ENCODE measurements around the gene PXYLP1. TPM values are rescaled to one million over a fixed set of nuclear protein-coding genes. Genes with fewer than 3 reads are reported as not detected.

Gene PXYLP1
- total and polyA plus RNA-seq, 3 experiments from 2014 or later, result 6.6 to 9.5 (median 7.6) TPM

DNA sequence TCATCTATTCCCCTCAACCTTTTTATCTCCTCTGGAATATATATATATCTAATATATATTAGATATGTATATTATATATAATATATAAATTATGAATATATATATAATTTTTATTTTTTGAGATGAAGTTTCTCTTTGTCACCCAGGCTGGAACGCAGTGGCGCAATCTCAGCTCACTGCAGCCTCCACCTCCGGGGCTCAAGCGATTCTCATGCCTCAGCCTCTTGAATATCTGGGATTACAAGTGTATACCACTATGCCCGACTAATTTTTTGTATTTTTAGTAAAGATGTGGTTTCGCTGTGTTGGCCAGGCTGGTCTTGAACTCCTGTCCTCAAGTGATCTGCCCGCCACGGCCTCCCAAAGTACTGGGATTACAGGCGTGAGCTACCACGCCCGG lies 22.2 kb downstream of the PXYLP1 start:
- CTCF ChIA-PET, result interaction anchor here (0.7 to 3.7 kb wide), 2 partner anchors 22 to 30 kb away, joined by 3 to 25 read pairs; partner anchors contain the start of gene PXYLP1
- Mint-ChIP-seq H3K27ac (no peak overlapping the region), H3K27me3 (no peaks in the 10 kb centered on the region), H3K36me3 (peaks cover 0 to 6% (median 0%) of the 10 kb centered on the region in 3 donors), H3K9me3 (no peaks in the 10 kb centered on the region), H3K4me3 (no peak overlapping the region), H3K4me1 (peaks cover 8 to 15% (median 9%) of the 10 kb centered on the region in 3 donors)
- Histone ChIP-seq H3K36me3 (ENCODE audit: insufficient read depth, low read length) (no peaks in the 10 kb centered on the region), H3K4me1 (ENCODE audit: insufficient read depth, low read length) (peaks cover 14% of the 10 kb centered on the region), H3K27ac (ENCODE audit: low read depth, low read length) (no peak overlapping the region), H3K9me3 (ENCODE audit: low read length) (no peaks in the 10 kb centered on the region), H3K27me3 (ENCODE audit: insufficient read depth, low read length, poor library complexity, severe bottlenecking) (no peaks in the 10 kb centered on the region), H3K4me3 (ENCODE audit: low read length) (no peak overlapping the region)
- POLR2A ChIA-PET, result no interaction called here
- no peak for DNase-seq

DNA sequence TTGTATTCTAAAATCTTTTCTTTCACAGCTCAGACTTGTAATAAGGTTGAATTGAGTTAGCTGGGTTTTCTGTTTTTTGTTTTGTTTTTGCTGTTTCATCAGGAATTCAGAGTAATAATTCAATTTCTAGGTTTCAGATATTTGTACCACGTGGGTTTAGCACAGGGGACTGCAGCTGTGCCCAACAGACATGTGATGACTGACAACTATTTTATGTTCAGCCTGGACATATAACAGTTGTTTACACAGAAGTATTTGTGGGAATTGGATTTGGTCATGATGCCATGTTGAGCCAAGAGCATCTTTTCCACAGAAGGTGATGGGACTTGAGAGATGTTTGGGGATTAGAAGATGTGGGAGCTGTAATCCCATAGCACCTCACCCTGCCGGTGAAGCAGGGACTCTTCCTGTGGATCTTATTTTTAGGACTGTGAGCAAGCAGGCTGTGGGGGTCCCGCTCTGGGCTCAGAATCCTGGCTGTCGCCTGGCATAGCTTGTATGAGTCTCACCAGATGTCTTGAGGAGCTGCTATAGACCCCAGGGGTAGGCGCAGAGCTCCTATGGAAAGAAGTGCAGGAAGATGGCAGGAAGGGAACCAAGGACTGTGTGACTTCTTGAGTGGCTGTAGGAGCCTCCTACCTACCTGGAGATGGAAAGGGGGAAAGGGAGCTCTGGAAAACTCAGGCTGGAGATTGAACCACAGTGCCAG lies 23.7 kb downstream of the PXYLP1 start:
- Mint-ChIP-seq H3K9me3 (no peaks in the 10 kb centered on the region), H3K4me3 (no peak overlapping the region), H3K36me3 (peaks cover 0 to 14% (median 0%) of the 10 kb centered on the region in 3 donors), H3K27ac (peak overlapping the region in 3 of 8 donors; percentile 29 to 61 (median 32)), H3K4me1 (peaks cover 9 to 15% (median 14%) of the 10 kb centered on the region in 3 donors), H3K27me3 (no peaks in the 10 kb centered on the region)
- no peaks in the 10 kb centered on the region for H3K9me3 ChIP-seq (ENCODE audit: low read length)
- no peak for DNase-seq
- H3K27ac ChIP-seq (ENCODE audit: low read depth, low read length), result no peak overlapping the region
- no peak overlapping the region for H3K4me3 ChIP-seq (ENCODE audit: low read length)
- H3K27me3 ChIP-seq (ENCODE audit: insufficient read depth, low read length, poor library complexity, severe bottlenecking), result no peaks in the 10 kb centered on the region
- no peaks in the 10 kb centered on the region for H3K36me3 ChIP-seq (ENCODE audit: insufficient read depth, low read length)
- ChIA-PET POLR2A (interaction anchor here (1.1 to 1.7 kb wide), 2 partner anchors 23 to 25 kb away, joined by 3 to 6 read pairs; partner anchors contain the start of gene PXYLP1), CTCF (interaction anchor here (0.8 to 3.7 kb wide), 6 partner anchors 9 to 255 kb away, joined by 3 to 25 read pairs (median 3); partner anchors contain the start of gene PXYLP1)
- peaks cover 14% of the 10 kb centered on the region for H3K4me1 ChIP-seq (ENCODE audit: insufficient read depth, low read length)

DNA sequence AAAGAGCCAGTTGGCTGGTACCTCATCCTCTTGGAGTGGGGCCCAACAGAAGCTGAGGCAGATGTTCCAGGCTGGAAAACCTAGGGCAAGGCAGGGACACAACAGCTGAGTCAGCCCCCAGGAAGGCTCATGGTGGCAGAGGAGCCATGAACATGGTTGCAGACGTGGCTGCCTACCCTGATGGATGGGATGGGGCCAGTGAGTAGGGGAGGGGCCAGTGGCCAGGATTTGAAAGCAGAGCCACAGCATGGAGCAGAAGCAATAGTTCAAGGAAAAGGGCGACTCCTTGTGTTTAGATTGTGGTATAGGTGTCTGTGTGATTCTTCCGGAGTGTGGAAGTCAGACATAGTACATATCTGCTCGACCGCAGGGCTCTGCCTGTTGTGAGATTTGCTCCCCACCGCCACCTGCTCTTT lies 24.2 kb downstream of the PXYLP1 start:
- H3K27me3 Mint-ChIP-seq, result no peaks in the 10 kb centered on the region
- peak in 3 of 5 donors; percentile 20 to 67 (median 47) for DNase-seq
- H3K9me3 Mint-ChIP-seq, result no peaks in the 10 kb centered on the region
- no peaks in the 10 kb centered on the region for H3K27me3 ChIP-seq (ENCODE audit: insufficient read depth, low read length, poor library complexity, severe bottlenecking)
- peak overlapping the region in 3 of 8 donors; percentile 32 to 61 (median 52) for H3K27ac Mint-ChIP-seq
- no peak overlapping the region for H3K4me3 ChIP-seq (ENCODE audit: low read length)
- peaks cover 14% of the 10 kb centered on the region for H3K4me1 ChIP-seq (ENCODE audit: insufficient read depth, low read length)
- ChIA-PET CTCF (interaction anchor here (1.1 to 3.7 kb wide), 5 partner anchors 10 to 47 kb away, joined by 3 to 25 read pairs (median 3); partner anchors contain the start of gene PXYLP1), POLR2A (interaction anchor here (1.1 to 1.7 kb wide), 2 partner anchors 24 to 26 kb away, joined by 3 to 6 read pairs; partner anchors contain the start of gene PXYLP1)
- no peaks in the 10 kb centered on the region for H3K36me3 ChIP-seq (ENCODE audit: insufficient read depth, low read length)
- peak overlapping the region in 2 of 7 donors; percentile 39 to 45 for H3K4me3 Mint-ChIP-seq
- H3K4me1 Mint-ChIP-seq, result peaks cover 9 to 16% (median 16%) of the 10 kb centered on the region in 3 donors
- H3K36me3 Mint-ChIP-seq, result peaks cover 0 to 19% (median 1%) of the 10 kb centered on the region in 3 donors
- H3K9me3 ChIP-seq (ENCODE audit: low read length), result no peaks in the 10 kb centered on the region
- H3K27ac ChIP-seq (ENCODE audit: low read depth, low read length), result no peak overlapping the region

DNA sequence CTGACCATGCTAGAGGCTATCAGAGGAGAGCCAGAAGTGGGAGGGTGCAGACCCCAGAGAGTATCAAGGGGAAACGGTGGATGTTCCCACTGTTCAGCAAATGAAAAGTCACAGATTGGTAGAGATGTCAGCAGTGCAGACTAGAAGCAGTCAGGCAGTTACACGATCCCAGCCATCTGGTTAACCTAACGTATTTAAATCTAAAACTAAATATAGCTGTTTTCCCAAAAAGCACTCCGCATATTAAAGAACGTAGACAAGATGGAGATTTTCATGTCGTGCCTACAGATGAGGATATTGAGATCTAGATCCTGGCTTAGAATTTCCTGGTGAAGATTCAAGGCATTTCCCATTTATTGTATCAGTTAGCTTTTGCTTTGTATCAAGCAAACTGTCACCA lies 25.2 kb downstream of the PXYLP1 start:
- POLR2A ChIA-PET, result interaction anchor here (1.7 kb wide), 1 partner anchor 25 kb away, joined by 6 read pairs; the partner anchor contains the start of gene PXYLP1
- peaks cover 9 to 26% (median 26%) of the 10 kb centered on the region in 3 donors for H3K4me1 Mint-ChIP-seq
- CTCF ChIA-PET, result interaction anchor here (1.4 to 3.7 kb wide), 3 partner anchors 10 to 25 kb away, joined by 3 to 25 read pairs (median 23); partner anchors contain the start of gene PXYLP1

DNA sequence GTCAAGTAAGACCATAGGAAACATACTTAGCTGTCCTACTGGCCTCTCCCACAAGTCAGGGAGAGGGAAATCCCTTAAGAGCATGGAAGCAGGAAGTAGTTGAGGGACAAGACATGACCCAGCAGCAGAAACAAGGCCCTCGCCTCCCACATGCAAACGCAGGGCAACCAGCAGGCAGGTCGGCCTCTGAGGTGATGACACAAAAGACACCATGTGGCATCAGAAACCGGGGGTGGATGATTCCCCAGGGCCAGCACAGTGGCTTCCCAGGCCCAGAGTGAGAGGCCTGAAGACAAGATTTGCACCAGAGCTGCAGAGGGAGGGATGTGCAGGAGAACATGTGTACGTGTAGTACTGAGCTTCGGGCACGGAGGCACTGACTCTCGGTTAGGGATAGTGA lies 26.3 kb downstream of the PXYLP1 start:
- H3K27ac Mint-ChIP-seq, result no peak overlapping the region
- no peak for DNase-seq

More for the DNA sequence above, 25.2 kb downstream of the PXYLP1 start:
- no peak for DNase-seq
- no peaks in the 10 kb centered on the region for H3K36me3 ChIP-seq (ENCODE audit: insufficient read depth, low read length)
- H3K4me3 ChIP-seq (ENCODE audit: low read length), result no peak overlapping the region
- no peak overlapping the region for H3K27ac ChIP-seq (ENCODE audit: low read depth, low read length)
- Mint-ChIP-seq H3K27ac (no peak overlapping the region), H3K27me3 (no peaks in the 10 kb centered on the region), H3K4me3 (no peak overlapping the region), H3K36me3 (peaks cover 0 to 22% (median 2%) of the 10 kb centered on the region in 3 donors), H3K9me3 (no peaks in the 10 kb centered on the region)
- no peaks in the 10 kb centered on the region for H3K9me3 ChIP-seq (ENCODE audit: low read length)
- peaks cover 14% of the 10 kb centered on the region for H3K4me1 ChIP-seq (ENCODE audit: insufficient read depth, low read length)
- H3K27me3 ChIP-seq (ENCODE audit: insufficient read depth, low read length, poor library complexity, severe bottlenecking), result no peaks in the 10 kb centered on the region

DNA sequence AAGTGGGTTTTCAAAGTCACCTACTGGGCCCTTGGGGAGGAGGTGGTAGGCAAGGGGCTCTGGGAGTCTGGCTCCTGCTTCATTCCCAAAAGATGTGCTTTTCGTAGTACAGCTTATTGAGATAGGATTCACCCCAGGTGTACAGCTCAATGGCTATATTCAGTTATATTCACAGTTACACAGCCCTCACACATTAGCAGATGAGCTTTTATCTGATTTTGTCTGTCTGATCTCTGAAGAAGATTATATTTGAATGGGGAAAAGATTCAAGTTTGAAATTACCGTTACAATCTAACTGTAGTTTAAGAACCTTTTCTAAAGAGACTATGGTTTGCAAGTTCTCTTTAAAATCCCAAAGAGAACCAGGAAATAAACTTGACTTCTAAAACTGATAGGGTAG lies 27.3 kb downstream of the PXYLP1 start:
- Histone ChIP-seq H3K36me3 (ENCODE audit: insufficient read depth, low read length) (no peaks in the 10 kb centered on the region), H3K27me3 (ENCODE audit: insufficient read depth, low read length, poor library complexity, severe bottlenecking) (no peaks in the 10 kb centered on the region), H3K9me3 (ENCODE audit: low read length) (no peaks in the 10 kb centered on the region), H3K4me3 (ENCODE audit: low read length) (no peak overlapping the region), H3K27ac (ENCODE audit: low read depth, low read length) (no peak overlapping the region), H3K4me1 (ENCODE audit: insufficient read depth, low read length) (peaks cover 14% of the 10 kb centered on the region)
- no peak for DNase-seq
- Mint-ChIP-seq H3K9me3 (no peaks in the 10 kb centered on the region), H3K4me3 (no peak overlapping the region), H3K27ac (no peak overlapping the region), H3K36me3 (peaks cover 0 to 34% (median 9%) of the 10 kb centered on the region in 3 donors), H3K4me1 (peaks cover 9 to 27% (median 27%) of the 10 kb centered on the region in 3 donors), H3K27me3 (no peaks in the 10 kb centered on the region)
- POLR2A ChIA-PET, result interaction anchor here (1.3 kb wide), 1 partner anchor 8 kb away, joined by 6 read pairs; no protein-coding TSS in a partner anchor
- CTCF ChIA-PET, result interaction anchor here (0.9 to 1.3 kb wide), 2 partner anchors 16 to 23 kb away, joined by 3 read pairs; no protein-coding TSS in a partner anchor

More for the DNA sequence above, 26.3 kb downstream of the PXYLP1 start:
- Histone ChIP-seq H3K36me3 (ENCODE audit: insufficient read depth, low read length) (no peaks in the 10 kb centered on the region), H3K4me3 (ENCODE audit: low read length) (no peak overlapping the region), H3K4me1 (ENCODE audit: insufficient read depth, low read length) (peaks cover 14% of the 10 kb centered on the region), H3K27me3 (ENCODE audit: insufficient read depth, low read length, poor library complexity, severe bottlenecking) (no peaks in the 10 kb centered on the region), H3K27ac (ENCODE audit: low read depth, low read length) (no peak overlapping the region), H3K9me3 (ENCODE audit: low read length) (no peaks in the 10 kb centered on the region)
- Mint-ChIP-seq H3K4me3 (no peak overlapping the region), H3K4me1 (peaks cover 9 to 27% (median 27%) of the 10 kb centered on the region in 3 donors), H3K36me3 (peaks cover 0 to 28% (median 4%) of the 10 kb centered on the region in 3 donors), H3K27me3 (no peaks in the 10 kb centered on the region), H3K9me3 (no peaks in the 10 kb centered on the region)
- CTCF ChIA-PET, result interaction anchor here (0.9 to 1.3 kb wide), 2 partner anchors 15 to 22 kb away, joined by 3 read pairs; no protein-coding TSS in a partner anchor
- POLR2A ChIA-PET, result interaction anchor here (1.3 kb wide), 1 partner anchor 9 kb away, joined by 6 read pairs; no protein-coding TSS in a partner anchor

DNA sequence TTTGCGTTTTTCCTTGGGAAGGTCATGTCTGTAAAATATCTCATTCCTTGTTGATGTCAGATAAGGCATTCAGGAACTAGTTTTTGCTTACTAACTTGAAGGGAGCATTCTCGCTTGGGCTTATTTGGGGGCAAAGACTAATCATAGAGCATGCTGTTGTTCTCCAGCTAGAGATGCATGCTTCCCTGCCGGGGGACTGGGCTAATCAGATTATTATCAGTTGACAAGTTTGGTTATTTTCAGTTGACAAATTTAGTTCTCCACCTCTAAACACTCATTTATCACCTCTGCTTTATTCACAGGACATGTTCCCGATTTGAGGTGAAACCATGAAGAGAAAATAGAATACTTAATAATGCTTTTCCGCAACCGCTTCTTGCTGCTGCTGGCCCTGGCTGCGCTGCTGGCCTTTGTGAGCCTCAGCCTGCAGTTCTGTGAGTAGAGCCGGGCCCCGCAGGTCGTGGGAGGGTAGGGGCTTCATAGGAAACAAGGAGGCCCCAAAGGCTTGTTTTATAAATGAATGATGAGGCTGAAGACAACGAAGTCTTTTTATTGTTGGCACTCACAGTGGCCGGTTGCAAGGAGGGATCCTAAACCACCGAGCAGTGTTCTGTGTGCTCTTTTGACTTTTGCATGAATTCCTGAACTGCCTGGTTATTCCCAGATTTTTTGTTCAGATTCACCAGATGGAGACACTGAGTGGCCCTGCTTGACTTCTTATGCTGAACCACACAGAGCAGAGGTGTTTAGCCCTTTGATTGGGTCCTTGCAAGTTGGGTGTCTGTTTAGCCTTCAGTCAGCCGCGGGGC lies 28.4 kb downstream of the PXYLP1 start:
- H3K36me3 ChIP-seq (ENCODE audit: insufficient read depth, low read length), result no peaks in the 10 kb centered on the region
- H3K9me3 ChIP-seq (ENCODE audit: low read length), result no peaks in the 10 kb centered on the region
- peaks cover 12 to 27% (median 27%) of the 10 kb centered on the region in 3 donors for H3K4me1 Mint-ChIP-seq
- peak overlapping the region in 1 of 8 donors; percentile 54 for H3K27ac Mint-ChIP-seq
- no peak overlapping the region for H3K4me3 ChIP-seq (ENCODE audit: low read length)
- no peaks in the 10 kb centered on the region for H3K9me3 Mint-ChIP-seq
- no peak overlapping the region for H3K27ac ChIP-seq (ENCODE audit: low read depth, low read length)
- ChIA-PET POLR2A (no interaction called here), CTCF (no interaction called here)
- no peaks in the 10 kb centered on the region for H3K27me3 ChIP-seq (ENCODE audit: insufficient read depth, low read length, poor library complexity, severe bottlenecking)
- H3K27me3 Mint-ChIP-seq, result no peaks in the 10 kb centered on the region
- H3K4me1 ChIP-seq (ENCODE audit: insufficient read depth, low read length), result peaks cover 14% of the 10 kb centered on the region
- no peak for DNase-seq
- H3K36me3 Mint-ChIP-seq, result peaks cover 0 to 34% (median 13%) of the 10 kb centered on the region in 3 donors
- no peak overlapping the region for H3K4me3 Mint-ChIP-seq

All from CD8-positive, alpha-beta memory T cell (primary cell).